Muscle of back (tissue), 11 donors: ENCODE data around the gene SLC12A1. TPM values are rescaled to one million over a fixed set of nuclear protein-coding genes. Genes with fewer than 3 reads are reported as not detected.

ENCODE experiments used
- DNase-seq, 3 donors: peaks; one replicate each; pipeline versions ENCODE4 v3.0.0 to v3.0.0-alpha.2; 2013
- polyA plus RNA-seq, 10 donors: library from polyadenylated mRNA; unstranded; fragments of 120-200 nt; gene quantifications; one replicate each; pipeline ENCODE4 v1.2.1, GENCODE V29; 2013; ENCODE audit not compliant: insufficient read length in 10 of 10

SLC12A1 gene
- polyA plus RNA-seq, 10 donors = 0.04 to 0.34 (median 0.16) TPM; not detected in 3

DNA sequence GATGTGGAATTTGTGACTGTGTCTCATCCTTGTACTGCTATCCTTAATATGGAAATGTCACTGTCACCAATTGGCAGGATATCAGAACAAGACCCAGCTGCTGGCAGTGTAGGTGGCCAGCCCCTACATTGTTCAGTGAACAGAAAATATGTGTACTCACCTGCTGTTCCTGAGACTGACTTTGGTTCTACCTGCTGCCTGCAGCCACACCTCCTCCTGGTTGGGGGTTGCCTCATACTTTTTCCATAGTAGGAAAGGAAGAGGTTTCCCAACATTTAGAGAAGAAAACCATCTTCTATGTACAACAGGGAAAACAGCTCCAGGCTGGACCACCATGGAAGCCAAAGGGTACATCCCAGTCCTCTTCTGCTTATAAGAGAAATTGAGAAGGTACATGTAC is 35.9 kb downstream of the SLC12A1 start:
- no peak for DNase-seq

DNA sequence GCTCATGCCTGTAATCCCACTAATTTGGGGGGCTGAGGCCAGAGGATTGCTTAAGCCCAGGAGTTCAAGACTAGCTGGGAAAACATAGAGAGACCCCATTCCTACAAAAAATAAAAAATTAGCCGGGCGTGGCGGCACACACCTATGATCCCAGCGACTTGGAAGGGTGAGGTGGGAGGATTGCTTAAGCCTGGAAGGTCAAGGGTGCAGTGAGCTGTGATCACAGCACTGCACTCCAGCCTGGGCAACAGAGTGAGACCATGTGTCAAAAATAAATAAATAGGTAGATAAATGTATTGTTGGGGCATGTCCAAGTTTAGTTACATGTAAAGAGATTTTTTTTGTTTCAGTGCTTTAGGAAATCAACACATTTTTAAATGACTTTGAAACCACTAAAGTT is 36.4 kb downstream of the SLC12A1 start:
- DNase-seq = no peak

DNA sequence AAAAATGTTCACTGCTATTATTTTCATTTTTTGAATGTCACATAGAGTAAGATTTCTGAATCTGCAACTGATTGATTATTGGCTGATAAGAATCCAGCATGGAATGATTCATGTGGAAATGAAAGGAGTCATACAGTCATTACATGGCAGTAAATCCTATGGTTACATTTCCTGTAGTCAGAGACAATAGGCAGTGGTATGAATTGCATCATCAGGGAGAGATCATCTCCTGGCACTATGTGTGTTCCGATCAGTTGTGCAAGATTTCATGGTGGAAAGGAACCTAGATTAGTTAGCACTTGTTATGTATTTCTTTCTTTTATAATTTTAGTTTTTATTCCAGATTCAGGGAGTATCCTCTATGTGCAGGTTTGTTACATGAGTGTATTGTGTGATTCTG is 38.8 kb downstream of the SLC12A1 start:
- no peak for DNase-seq

DNA sequence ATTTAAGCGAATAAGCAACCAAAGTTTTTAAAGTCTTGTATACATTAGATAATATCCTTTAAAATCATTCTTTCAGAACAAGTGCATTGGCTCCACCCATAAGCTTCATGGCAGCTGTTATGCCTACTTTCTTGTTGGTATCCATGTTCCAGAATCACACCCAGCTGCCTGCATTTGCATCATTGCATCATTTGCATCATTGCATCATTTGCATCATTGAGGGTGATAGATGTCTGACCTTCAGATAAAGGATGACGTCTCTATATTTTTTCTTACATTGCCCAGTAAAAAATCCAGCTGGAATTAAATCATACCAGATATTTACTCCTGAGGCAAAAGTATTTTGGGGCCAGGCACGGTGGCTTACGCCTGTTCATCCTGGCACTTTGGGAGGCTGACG is 42.3 kb downstream of the SLC12A1 start:
- DNase-seq = no peak

DNA sequence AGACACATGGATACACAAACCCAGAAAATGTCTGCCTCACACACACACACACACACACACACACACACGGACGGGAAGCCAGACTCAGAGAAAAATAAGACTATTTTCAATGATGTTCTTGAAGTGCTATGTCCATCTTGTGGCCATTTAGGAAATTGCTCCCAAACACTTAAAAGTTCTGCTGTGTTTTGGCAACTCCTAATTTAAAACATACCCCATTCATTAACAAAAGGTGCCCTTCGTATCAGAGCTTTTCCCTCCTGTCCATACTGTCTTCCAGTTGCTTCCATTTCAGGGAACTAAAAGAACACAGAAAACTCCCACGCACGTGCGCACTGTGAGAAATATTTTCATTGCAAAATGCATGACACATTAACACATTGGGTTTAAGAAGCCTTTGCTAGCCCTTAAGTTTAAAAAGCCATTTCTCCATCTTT is 44.6 kb downstream of the SLC12A1 start:
- DNase-seq = peak; percentile 61 to 80 (median 64)

DNA sequence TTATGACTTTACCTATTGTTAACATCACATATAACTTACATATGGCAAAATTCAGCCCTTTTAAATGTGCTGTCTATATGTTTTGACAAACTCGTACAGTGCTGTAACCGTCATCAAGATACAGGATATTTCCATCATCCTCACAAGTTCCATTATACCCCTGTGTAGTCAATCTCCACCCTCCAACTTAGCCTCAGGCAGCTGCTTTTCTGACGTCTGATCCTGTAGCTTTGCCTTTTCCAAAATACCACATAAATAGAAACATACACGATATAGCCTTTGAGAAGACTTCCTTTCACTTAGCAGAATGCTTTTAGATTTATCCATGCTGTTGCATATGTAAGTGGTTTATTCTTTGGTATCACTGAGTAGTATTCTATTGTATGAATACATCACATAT is 47.1 kb downstream of the SLC12A1 start:
- DNase-seq = peak in 1 of 3 donors; percentile 21

DNA sequence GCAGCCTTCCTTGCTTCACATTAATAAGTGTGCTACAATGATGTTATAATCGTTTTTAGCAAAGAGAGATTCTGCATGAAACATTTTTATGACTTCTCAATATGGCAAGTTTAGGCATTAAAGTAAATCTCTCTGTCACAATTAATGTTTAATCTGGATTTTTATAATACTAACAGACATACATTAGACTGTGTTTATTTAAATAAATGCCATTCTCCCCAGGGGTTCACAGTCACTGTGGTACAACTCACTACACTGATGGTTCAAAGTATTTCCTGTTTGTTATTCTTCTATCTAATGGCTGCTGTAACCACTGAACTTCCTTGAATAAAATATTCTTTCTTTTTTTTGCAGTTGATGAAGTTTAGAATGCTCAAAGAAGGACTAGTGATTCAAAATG is 59.0 kb downstream of the SLC12A1 start:
- no peak for DNase-seq

DNA sequence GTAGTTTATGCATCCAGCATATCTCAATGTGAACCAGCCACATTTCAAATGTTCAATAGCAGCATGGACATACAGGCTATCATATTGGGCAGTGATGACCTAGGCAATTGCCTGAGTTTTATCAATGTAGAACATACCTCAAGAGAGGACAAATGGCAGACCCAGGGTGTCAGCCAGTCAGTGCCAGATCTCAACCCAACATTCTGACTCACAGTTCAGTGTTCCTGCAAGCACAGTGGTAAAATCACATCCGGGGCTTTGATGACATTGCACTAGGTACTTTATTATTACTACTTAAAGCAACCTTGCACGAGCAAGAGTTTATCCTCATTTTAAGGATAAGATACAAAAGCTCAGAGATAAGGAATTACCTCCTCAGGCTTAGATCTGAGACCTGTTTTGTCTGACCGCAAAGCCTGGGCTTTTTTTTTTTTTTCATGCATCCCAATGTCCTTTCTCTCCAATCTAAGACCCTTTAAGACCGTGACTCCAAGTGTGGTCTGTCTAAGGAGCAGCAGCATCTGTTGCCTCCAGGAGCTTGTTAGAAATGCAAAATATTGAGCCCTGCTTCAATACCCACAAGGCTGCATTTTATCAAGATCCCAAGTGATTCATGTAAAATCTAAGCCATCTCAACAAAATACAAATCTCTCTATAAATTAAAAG is 60.1 kb downstream of the SLC12A1 start:
- DNase-seq = no peak

DNA sequence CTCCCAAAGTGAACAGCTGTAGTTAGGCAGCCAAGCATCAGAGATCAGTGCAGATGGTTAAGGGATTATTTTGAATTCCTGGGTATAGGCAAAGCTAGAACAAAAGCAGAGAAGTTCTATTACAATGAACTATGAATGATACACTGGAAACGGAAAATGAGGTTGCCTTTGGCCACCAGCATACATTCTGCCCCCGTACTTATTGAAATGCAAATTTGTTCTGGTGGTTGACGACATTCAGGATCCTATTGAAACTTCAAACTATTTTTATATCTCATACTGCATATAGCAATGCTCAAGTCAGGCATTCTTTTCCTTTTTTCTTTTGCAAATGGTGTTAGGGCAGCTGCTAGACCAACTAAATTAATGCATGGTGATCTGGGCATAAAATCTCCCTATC is 61.7 kb downstream of the SLC12A1 start:
- no peak for DNase-seq

DNA sequence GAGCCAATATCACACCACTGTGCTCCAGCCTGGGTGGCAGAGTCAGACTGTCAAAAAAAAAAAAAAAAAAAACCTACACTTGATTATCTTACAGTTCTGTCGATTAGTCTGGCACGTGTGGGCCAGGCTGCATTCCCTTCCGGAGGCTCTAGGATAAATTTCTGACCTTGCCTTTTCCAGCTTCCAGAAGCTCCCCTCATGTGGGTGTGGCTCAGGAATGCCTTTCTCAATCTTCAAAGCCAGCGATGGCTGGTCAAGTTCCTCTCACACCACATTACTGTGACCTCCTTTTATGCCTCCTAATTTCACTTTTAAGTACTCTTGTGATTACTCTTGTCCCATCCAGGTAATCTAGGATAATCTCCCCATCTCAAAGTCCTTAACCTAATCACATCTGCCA is 66.9 kb downstream of the SLC12A1 start:
- no peak for DNase-seq

DNA sequence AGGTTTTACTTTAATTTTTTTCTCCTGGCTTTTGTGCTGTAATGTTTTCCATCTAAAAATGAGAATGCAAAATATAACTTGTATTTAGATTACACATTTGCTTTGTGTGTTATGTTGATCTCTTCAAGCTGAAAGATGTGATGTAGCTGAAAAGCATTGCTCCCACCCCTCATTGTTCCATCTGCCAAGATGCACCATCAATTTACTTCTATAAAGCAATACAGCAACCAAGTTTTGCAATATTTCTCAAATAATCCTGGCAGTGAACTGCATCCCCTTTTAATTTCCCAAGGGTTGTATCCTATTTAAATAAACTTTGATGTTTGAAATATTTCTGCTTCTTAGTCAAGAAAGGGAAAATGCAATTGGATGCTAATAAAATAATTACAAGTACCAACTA is 72.6 kb downstream of the SLC12A1 start:
- DNase-seq = peak in 1 of 3 donors; percentile 32

DNA sequence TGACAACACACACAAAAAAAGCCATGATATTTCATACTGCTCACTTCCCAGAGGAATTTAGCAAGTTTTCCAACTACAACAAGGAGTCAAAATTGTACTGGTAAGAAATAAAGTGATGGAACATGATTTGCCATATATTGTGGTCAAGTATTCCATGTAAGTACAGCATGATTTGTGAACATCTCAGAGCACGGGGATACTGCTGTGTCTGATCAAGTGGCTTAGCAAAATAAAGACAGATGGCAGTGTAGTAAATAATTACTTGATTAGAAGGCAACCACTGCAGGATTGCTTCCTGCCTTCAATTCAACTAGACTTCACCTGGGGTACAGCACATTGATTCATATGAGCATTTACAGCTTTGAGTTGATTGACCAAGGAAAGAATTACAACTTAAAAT is 73.5 kb downstream of the SLC12A1 start:
- DNase-seq = no peak

DNA sequence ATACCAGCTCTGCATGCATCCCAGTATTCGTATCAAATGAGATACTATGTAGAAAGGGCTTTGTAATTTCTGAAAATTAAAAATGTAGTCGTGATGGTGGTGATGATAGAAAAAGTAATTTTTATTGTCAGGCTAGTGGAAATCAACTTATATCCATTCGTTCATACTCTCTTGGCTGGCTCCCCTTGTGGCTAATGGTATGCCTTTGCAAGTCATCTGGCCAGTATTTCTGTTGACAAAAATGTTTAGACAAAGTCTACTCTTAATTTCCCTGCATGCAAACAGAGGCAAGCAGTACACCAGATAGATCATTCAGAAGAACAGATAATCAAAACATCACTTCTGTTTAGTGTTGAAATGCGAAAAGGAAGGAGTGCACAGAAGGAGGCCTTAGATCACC is 75.6 kb downstream of the SLC12A1 start:
- no peak for DNase-seq

DNA sequence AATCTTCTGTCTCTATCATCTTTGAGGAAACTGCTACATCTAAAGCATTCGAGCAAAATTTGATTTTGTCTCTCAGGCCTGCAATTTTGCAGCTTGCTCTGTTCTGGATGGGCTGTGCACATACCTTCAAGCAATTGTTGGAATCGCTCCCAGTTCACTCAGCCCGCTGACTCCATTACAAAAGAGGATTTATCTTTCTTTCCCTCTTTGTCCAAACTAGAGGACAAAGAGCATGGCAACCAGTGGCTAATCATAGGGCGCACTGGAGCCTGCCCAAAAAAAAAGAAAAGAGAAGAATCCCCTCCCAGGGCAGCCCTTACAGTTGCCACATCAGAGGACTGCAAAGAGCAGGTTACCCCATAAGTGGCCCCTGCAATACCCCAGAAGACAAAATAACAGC is 76.1 kb downstream of the SLC12A1 start:
- peak in 2 of 3 donors; percentile 35 to 52 for DNase-seq

DNA sequence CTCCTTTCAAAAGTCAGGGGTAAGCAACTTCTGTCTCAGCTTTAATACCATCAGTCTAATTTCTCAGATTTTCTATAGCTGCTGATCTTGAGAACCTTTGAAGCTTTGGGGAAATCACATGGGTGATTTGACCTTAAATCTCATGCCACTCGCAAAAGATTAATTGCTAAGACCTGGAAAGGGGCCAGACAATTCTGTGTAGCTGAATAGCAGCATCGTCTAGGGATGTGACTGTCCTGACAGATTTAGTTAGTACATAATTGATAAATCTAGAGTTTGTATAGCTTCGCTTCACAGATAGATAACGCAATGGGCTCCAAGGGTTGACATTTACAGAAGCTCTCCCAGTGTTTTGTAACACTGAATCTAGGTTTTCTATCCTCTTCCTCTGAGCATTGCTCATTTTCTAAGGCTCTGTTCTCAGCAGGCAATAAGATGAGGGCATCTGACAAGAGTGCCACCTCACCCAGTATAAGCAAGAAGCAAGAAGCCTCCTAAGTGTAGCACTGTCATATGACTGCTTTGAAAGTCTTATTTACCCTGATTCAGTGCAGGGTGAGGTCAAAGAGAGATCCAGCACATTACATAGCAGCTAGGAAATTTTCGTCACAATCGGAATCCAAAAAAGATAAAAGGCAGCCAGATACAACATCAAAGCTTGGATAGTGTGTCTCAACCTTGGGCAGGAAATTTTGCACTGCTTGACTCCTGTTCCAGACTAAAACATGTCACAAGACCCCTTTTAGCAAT is 77.5 kb downstream of the SLC12A1 start:
- DNase-seq = no peak

DNA sequence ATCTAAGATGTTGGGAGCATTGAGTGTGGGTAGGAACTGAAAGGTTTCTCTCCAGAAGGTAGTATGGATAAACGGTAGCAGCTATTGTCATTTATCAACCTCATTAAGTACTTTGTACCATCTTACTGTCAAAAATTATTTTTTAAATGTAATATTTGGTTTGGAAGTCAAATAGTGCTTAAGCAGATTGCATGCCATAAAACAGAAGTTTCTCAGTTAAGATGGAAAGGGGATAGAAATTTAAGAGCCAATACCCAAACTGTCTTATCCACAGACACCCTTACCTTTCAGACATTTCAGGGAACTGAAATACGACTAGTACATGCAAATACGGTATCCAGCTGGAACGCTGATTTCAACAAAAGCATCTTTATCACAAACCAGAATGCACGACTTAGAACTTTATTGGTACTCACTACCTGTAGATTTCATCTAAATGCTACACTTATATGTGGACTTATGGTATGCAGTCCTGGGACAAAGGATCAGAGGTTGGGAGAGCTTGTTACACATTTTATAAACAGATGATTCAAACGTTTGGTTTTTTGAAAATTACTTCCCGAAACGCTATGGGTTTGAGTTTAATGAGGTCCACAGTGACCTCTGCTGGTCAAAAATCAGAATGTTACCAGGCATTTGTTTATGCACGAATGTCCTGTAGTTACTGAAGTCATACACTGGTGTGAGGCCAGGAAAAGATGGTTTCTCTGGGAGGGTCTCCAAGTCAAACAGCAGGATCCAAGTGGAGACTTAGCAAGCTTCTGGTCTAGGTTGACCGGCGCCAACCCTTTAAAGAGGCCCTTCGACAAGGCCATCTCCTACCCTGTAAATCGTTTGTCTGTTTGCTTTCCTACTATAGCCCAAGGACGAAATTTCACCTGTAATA is 79.5 kb downstream of the SLC12A1 start:
- peak; percentile 82 to 94 (median 92) for DNase-seq

DNA sequence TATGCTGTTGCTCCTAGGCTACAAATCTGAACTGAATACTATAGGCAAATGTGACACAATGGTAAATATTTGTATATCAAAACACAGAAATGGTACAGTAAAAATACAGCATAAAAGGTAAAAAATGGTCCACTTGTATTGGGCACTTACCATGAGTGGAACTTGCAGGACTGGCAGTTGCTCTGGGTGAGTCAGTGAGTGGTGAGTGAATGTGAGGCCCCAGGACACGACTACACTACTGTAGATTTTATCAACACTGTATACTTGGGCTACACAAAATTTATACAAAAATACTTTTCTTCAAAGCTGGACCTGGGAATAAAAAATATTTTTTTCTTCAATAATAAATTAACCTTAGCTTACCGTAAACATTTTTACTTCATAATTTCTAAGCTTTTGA is 83.5 kb downstream of the SLC12A1 start:
- DNase-seq = no peak

DNA sequence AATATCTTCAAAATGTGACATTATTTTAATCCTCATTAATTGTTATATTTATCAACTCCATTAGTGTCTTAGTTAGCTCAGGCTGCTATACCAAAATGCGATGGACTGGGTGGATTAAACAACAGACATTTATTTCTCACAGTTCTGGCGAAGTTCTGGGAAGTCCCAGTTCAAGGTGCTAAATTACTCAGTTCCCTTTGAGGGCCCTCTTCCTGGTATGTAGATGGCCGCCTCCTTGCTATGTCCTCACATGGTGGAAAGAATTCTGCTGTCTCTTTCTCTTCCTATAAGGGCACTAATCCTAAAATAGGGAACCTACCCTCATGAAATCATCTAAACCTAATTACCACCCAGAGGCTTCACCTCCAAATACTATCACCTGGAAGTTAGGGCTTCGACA is 86.4 kb downstream of the SLC12A1 start:
- DNase-seq = no peak

DNA sequence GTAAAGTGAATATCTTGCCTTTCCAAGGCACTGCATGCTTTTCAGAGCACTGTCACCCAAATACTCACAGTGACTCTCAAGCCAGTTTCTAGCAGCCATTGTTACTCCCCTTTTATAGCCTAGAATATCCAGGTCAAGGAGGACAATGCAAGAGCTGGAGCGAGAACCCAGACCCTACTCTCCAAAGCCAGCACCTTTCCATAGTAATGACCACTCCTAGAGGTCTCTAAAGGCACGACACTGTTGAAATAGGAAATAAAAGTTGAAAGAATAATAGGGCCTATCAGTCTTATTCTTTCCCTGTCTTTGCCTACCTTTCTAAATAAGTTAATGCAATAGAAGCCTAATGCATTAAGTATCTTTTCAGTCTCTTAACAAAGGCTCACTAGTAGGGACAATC is 91.6 kb downstream of the SLC12A1 start:
- DNase-seq = no peak

DNA sequence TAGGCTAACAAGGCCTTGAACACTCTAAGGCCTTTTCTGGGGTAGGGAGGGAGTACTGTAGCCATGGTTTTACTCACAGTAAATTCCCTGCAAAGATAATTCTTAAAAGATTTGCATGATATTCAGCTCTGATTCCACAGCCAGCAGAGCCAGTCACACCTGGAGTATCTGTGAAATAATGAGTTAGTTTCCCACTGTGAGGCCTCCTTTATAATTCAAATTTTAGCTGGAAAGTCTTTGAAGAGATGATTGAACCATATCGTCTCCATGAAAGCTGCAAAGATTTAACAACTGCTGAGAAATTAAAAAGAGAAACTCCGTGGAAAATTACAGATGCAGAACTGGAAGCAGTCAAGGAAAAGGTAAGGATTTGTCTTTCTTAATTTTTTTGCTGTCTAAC is 92.8 kb downstream of the SLC12A1 start:
- no peak for DNase-seq

DNA sequence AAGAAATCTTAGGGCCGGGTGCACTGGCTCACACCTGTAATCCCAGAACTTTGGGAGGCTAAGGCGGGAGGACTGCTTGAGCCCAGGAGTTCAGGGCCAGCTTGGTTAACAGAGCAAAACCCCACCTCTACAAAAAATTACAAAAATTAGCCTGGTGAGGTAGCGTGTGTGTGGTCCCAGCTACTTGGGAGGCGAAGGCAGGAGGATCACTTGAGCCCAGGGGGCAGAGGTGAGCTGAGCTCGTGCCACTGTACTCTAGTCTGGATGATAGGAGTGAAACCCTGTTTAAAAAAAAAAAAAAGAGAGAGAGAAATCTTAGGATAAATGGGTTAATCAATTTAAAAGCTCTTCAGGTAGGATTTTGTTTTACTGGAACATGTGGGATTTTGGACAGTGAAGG is 93.9 kb downstream of the SLC12A1 start:
- no peak for DNase-seq

DNA sequence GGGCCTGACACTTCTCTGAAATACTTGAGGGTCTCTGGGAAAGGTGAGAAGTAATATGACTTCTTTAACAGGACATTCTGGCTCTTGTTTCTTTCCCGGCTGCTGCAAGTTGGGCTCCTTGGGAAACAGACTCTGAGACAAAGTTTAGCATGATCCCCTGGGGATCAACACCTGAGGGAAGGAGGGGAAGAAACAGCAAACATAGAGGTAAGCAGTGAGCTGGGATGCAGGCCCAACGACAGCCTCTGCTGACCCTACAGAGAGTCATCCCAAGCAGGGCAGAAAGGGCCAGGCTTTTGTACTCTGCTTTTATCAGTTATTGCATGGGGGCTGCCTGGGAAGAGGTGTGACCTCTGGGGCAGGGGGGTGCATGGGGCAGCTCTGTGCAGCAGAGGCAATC is 98.3 kb downstream of the SLC12A1 start:
- DNase-seq = no peak

DNA sequence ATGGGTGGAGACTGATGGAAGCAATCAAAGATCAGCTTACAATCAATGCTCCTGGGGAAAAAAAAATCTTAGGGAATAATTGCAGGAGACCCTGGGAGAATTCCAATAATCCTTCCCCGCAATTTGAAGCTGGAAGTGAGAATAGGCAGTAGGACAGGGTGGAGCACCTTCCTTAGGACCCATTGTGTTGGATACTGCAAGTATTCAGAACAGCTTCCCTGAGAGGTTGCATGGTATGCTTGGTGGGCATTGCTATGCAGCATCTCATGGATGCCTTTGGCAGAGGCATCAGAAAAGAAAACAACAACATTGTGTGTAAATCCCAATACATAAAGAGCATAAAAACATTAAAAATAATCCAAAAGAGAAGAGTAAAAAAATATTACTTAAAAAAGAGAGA is 100.5 kb downstream of the SLC12A1 start:
- DNase-seq = no peak
